CD14-positive monocyte (primary cell): Measurements from ENCODE around the gene UBE2J2. TPM values are rescaled to one million over a fixed set of nuclear protein-coding genes. Genes with fewer than 3 reads are reported as not detected.

ENCODE experiments used
- DNase-seq, 3 donors: peaks; one replicate each; pipeline ENCODE4 v3.0.0-alpha.2; 2011 to 2022
- H2AFZ ChIP-seq: 2 replicates; pipeline ENCODE4 v1.6.0; 2012; ENCODE audit warnings: mild to moderate bottlenecking, low read depth, low read length, inconsistent platforms; ENCODE audit not compliant: insufficient read depth, poor library complexity, severe bottlenecking
- H3K27ac ChIP-seq, 2 donors: 1 replicate in 1 of 2; 2 replicates in 1 of 2; pipeline ENCODE4 v1.5.1; 2012 to 2013; ENCODE audit warnings: low read length in 2 of 2, control low read depth in 1 of 2, inconsistent platforms in 1 of 2, low read depth in 1 of 2, mild to moderate bottlenecking in 1 of 2
- H3K27me3 ChIP-seq, 2 donors: one replicate each; pipeline versions ENCODE4 v1.6.0 to v1.6.1; 2011 to 2013; ENCODE audit warnings: low read length in 2 of 2; ENCODE audit not compliant: control insufficient read depth in 2 of 2, insufficient read depth in 2 of 2
- H3K36me3 ChIP-seq, 2 donors: replicated peaks in 1 of 2; 1 replicate in 1 of 2; 2 replicates in 1 of 2; pipeline versions ENCODE4 v1.5.1 to v1.6.1; 2012 to 2013; ENCODE audit warnings: low read length in 2 of 2, control low read depth in 1 of 2, inconsistent platforms in 1 of 2, mild to moderate bottlenecking in 1 of 2; ENCODE audit not compliant: insufficient read depth in 2 of 2, control insufficient read depth in 1 of 2
- H3K4me1 ChIP-seq, 2 donors: 1 replicate in 1 of 2; 2 replicates in 1 of 2; pipeline versions ENCODE4 v1.5.1 to v1.6.1; 2012 to 2013; ENCODE audit warnings: low read length in 2 of 2, control low read depth in 1 of 2, inconsistent platforms in 1 of 2, mild to moderate bottlenecking in 1 of 2, moderate library complexity in 1 of 2; ENCODE audit not compliant: insufficient read depth in 2 of 2, control insufficient read depth in 1 of 2
- H3K4me2 ChIP-seq: replicated peaks from 2 replicates; pipeline ENCODE3; 2012; ENCODE audit warnings: low read length, moderate library complexity, mild to moderate bottlenecking; ENCODE audit not compliant: poor library complexity, severe bottlenecking; ENCODE audit errors: extremely low read depth
- H3K4me3 ChIP-seq, 3 experiments: fragments of 200-600 bp in 1 of 3; sonication (generic) in 1 of 3; replicated peaks in 1 of 3; 1 replicate in 2 of 3; 2 replicates in 1 of 3; pipeline ENCODE4 v1.5.1; 2011 to 2013; ENCODE audit warnings: low read length in 3 of 3, mild to moderate bottlenecking in 3 of 3, control low read depth in 2 of 3, low read depth in 2 of 3, inconsistent platforms in 1 of 3, moderate library complexity in 1 of 3
- H3K79me2 ChIP-seq: 2 replicates; pipeline ENCODE4 v1.6.0; 2012; ENCODE audit warnings: mild to moderate bottlenecking, control low read depth, inconsistent platforms, low read length, moderate library complexity; ENCODE audit not compliant: insufficient read depth
- H3K9ac ChIP-seq: 2 replicates; pipeline ENCODE4 v1.6.0; 2017; ENCODE audit warnings: low read length, mild to moderate bottlenecking; ENCODE audit not compliant: insufficient read depth, poor library complexity, severe bottlenecking
- H3K9me3 ChIP-seq, 2 donors: replicated peaks in 1 of 2; 1 replicate in 1 of 2; 2 replicates in 1 of 2; pipeline versions ENCODE4 v1.5.1 to v1.6.1; 2012 to 2013; ENCODE audit warnings: low read length in 2 of 2, control low read depth in 1 of 2; ENCODE audit not compliant: control insufficient read depth in 1 of 2, insufficient read depth in 1 of 2
- H4K20me1 ChIP-seq: 2 replicates; pipeline ENCODE4 v1.6.0; 2012; ENCODE audit warnings: mild to moderate bottlenecking, low read length, control low read depth, moderate library complexity; ENCODE audit not compliant: insufficient read depth
- H3K27ac Mint-ChIP-seq, 7 donors: one replicate each; pipeline ENCODE4 v1.8.0; 2020; ENCODE audit warnings: mild to moderate bottlenecking in 7 of 7, mixed read lengths in 7 of 7, moderate library complexity in 6 of 7, inconsistent platforms in 2 of 7
- H3K27me3 Mint-ChIP-seq, 3 donors: one replicate each; pipeline ENCODE4 v1.8.0; 2021 to 2022; ENCODE audit warnings: low read depth in 3 of 3, mild to moderate bottlenecking in 3 of 3, mixed read lengths in 3 of 3, moderate library complexity in 3 of 3, inconsistent platforms in 1 of 3
- H3K36me3 Mint-ChIP-seq, 2 donors: one replicate each; pipeline ENCODE4 v1.8.0; 2020; ENCODE audit warnings: mixed read lengths in 2 of 2, inconsistent platforms in 1 of 2, mild to moderate bottlenecking in 1 of 2
- H3K4me1 Mint-ChIP-seq: one replicate; pipeline ENCODE4 v1.8.0; 2020; ENCODE audit warnings: mild to moderate bottlenecking, mixed read lengths
- H3K4me3 Mint-ChIP-seq, 2 donors: one replicate each; pipeline ENCODE4 v1.8.0; 2020; ENCODE audit warnings: mild to moderate bottlenecking in 2 of 2, mixed read lengths in 2 of 2, moderate library complexity in 1 of 2
- H3K9me3 Mint-ChIP-seq, 7 donors: one replicate each; pipeline ENCODE4 v1.8.0; 2020 to 2022; ENCODE audit warnings: mixed read lengths in 7 of 7, mild to moderate bottlenecking in 6 of 7, moderate library complexity in 6 of 7, inconsistent platforms in 2 of 7
- CTCF ChIP-seq: fragments of 200-600 bp; IDR thresholded peaks from one replicate; pipeline ENCODE4 v1.8.0; 2022; ENCODE audit warnings: antibody characterized with exemption, mild to moderate bottlenecking
- WGBS: methylation state at CpG from one replicate; pipeline ENCODE4 v1.1.5; 2013; ENCODE audit warnings: missing lambda C conversion rate; ENCODE audit not compliant: insufficient coverage; 5-methylcytosine and 5-hydroxymethylcytosine counted together
- intact Hi-C, 2 donors: fragments of 100-400 bp; cut with micrococcal nuclease; formaldehyde crosslinking; loops; one replicate each; pipeline versions ENCODE4 v1.15.0 to v1.15.1; 2023
- polyA plus RNA-seq, 3 donors: library from polyadenylated mRNA; depleted of rRNA in 1 of 3; unstranded in 2 of 3; stranded (reverse) in 1 of 3; fragments of 300-500 nt in 2 of 3; fragments of >200 nt in 1 of 3; fragmentation: Illumina TruSeq in 2 of 3; gene quantifications; 1 replicate in 2 of 3; 2 replicates in 1 of 3; pipeline ENCODE4 v1.2.3, GENCODE V29; 2012 to 2021

UBE2J2 gene
- polyA plus RNA-seq, 3 donors: 36.5 to 83.2 (median 72.1) TPM

GRCh38 chr1:1318777-1319645 lies 45.4 kb upstream of the UBE2J2 start:
- H3K36me3 Mint-ChIP-seq: peaks cover 35 to 62% of the 10 kb centered on the region in 2 donors
- H3K36me3 ChIP-seq: peaks cover 47 to 62% of the 10 kb centered on the region in 2 donors
- intact Hi-C loops: no loop called here
- H2AFZ ChIP-seq: no peak overlapping the region
- TF ChIP-seq CTCF: no peak
- H3K9ac ChIP-seq: no peak overlapping the region
- peaks cover 35% of the 10 kb centered on the region for H3K79me2 ChIP-seq
- H3K27ac ChIP-seq: no peak overlapping the region
- no peak overlapping the region for H3K4me3 Mint-ChIP-seq
- H3K9me3 ChIP-seq: no peaks in the 10 kb centered on the region
- H3K4me3 ChIP-seq: no peak overlapping the region
- no peaks in the 10 kb centered on the region for H3K27me3 Mint-ChIP-seq
- H3K4me2 ChIP-seq: no peak overlapping the region
- no peaks in the 10 kb centered on the region for H3K9me3 Mint-ChIP-seq
- H3K4me1 ChIP-seq: peaks cover 8 to 9% of the 10 kb centered on the region in 2 donors
- H3K4me1 Mint-ChIP-seq: peaks cover 14% of the 10 kb centered on the region
- H3K27me3 ChIP-seq: no peaks in the 10 kb centered on the region
- 94% methylated on average over 25 of the region's 36 CpGs for WGBS
- peaks cover 73% of the 10 kb centered on the region for H4K20me1 ChIP-seq
- no peak for DNase-seq
- H3K27ac Mint-ChIP-seq: peak overlapping the region in 5 of 7 donors; percentile 5 to 72 (median 45)

DNA sequence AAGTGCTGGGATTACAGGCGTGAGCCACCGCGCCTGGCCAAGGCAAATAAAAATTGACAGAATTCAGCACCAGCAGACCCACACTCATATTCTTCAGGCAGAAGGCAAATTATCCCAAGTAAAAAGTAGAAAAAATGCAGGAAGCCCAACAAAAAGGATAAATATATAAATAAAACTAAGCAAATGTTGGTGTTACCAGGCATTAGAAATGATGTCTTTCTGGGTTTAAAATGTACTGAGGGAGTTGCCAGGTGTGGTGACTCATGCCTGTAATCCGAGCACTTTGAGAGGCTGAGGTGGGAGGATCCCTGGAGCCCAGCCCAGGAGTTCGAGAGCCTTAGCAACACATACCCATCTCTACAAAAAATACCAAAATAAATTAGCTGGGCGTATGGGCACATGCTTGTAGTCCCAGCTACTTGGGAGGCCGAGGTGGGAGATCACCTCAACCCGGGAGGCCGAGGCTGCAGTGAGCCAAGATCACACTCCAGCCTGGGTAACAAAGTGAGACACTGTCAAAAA lies 44.5 kb upstream of the UBE2J2 start:
- Histone ChIP-seq H3K27ac (no peak overlapping the region), H4K20me1 (peaks cover 78% of the 10 kb centered on the region), H3K79me2 (peaks cover 30% of the 10 kb centered on the region), H3K9me3 (no peaks in the 10 kb centered on the region), H3K4me3 (no peak overlapping the region), H3K4me2 (no peak overlapping the region), H3K27me3 (no peaks in the 10 kb centered on the region), H3K9ac (no peak overlapping the region), H2AFZ (no peak overlapping the region), H3K36me3 (peaks cover 55 to 70% of the 10 kb centered on the region in 2 donors), H3K4me1 (peaks cover 4% of the 10 kb centered on the region in 2 donors)
- WGBS: no CpG with 5 or more reads among the region's 9 CpGs
- Mint-ChIP-seq H3K4me3 (no peak overlapping the region), H3K27ac (peak overlapping the region in 3 of 7 donors; percentile 5 to 40 (median 37)), H3K9me3 (no peaks in the 10 kb centered on the region), H3K36me3 (peaks cover 42 to 70% of the 10 kb centered on the region in 2 donors), H3K4me1 (peaks cover 9% of the 10 kb centered on the region), H3K27me3 (no peaks in the 10 kb centered on the region)
- no peak for TF ChIP-seq CTCF
- DNase-seq: no peak
- intact Hi-C loops: no loop called here
